Measurements from ENCODE around the gene PLCL1. TPM values are rescaled to one million over a fixed set of nuclear protein-coding genes. Genes with fewer than 3 reads are reported as not detected.

Gene PLCL1
- total and polyA plus RNA-seq, 8 donors: 0.38 to 1.5 (median 0.73) TPM

- no peak for FAIRE-seq
- no peak for DNase-seq
Observed at GRCh38 chr2:197870137-197870536, 65.7 kb downstream of the PLCL1 start.

GRCh38 chr2:197871780-197872456, 67.5 kb downstream of the PLCL1 start:
- intact Hi-C loops (cut with DNase I): no loop called here
- 31 to 32% methylated on average over 3 of the region's 3 CpGs for WGBS, 2 donors
- peak in 2 of 6 donors; percentile 15 to 26 for DNase-seq
- H3K27me3 ChIP-seq: no peaks in the 10 kb centered on the region
- no peak overlapping the region for H3K4me3 ChIP-seq
- no peak overlapping the region for H3K27ac ChIP-seq
- H3K9me3 ChIP-seq: no peaks in the 10 kb centered on the region
- peak; percentile 61 to 93 (median 89) for ATAC-seq
- no peak for FAIRE-seq
- H3K4me1 ChIP-seq: peaks cover 5 to 13% (median 9%) of the 10 kb centered on the region in 3 donors
- no peak for TF ChIP-seq CTCF (IDR thresholded peaks at IDR 0.05)
- H3K36me3 ChIP-seq: no peaks in the 10 kb centered on the region

More at GRCh38 chr2:197870137-197870536, 65.7 kb downstream of the PLCL1 start:
- Histone ChIP-seq H3K4me1 (peaks cover 5 to 9% (median 6%) of the 10 kb centered on the region in 3 donors), H3K9me3 (no peaks in the 10 kb centered on the region), H3K27ac (no peak overlapping the region), H3K4me3 (no peak overlapping the region), H3K36me3 (no peaks in the 10 kb centered on the region), H3K27me3 (no peaks in the 10 kb centered on the region)
- intact Hi-C loops (cut with DNase I): no loop called here
- no peak for TF ChIP-seq CTCF (IDR thresholded peaks at IDR 0.05)
- no peak for ATAC-seq
- WGBS, 2 donors: 97 to 100% methylated on average over 2 of the region's 2 CpGs

- no peak for DNase-seq
- intact Hi-C loops (cut with DNase I): no loop called here
- H3K36me3 ChIP-seq: no peaks in the 10 kb centered on the region
- WGBS, 2 donors: 80 to 95% methylated on average over 4 of the region's 4 CpGs
- no peak for TF ChIP-seq CTCF (IDR thresholded peaks at IDR 0.05)
- no peak for ATAC-seq
- H3K9me3 ChIP-seq: no peaks in the 10 kb centered on the region
- no peak overlapping the region for H3K4me3 ChIP-seq
- no peak for FAIRE-seq
- no peak overlapping the region for H3K27ac ChIP-seq
- no peaks in the 10 kb centered on the region for H3K27me3 ChIP-seq
- H3K4me1 ChIP-seq: peaks cover 5 to 18% (median 9%) of the 10 kb centered on the region in 3 donors
Observed at GRCh38 chr2:197873293-197873701, 68.9 kb downstream of the PLCL1 start.

GRCh38 chr2:197875763-197876162, 71.4 kb downstream of the PLCL1 start:
- peak in 1 of 4 donors; percentile 40 for ATAC-seq
- no peak overlapping the region for H3K4me3 ChIP-seq
- TF ChIP-seq CTCF (IDR thresholded peaks at IDR 0.05): no peak
- no peak overlapping the region for H3K27ac ChIP-seq
- WGBS, 2 donors: 20 to 29% methylated on average over 1 of the region's 1 CpG
- intact Hi-C loops (cut with DNase I): no loop called here
- no peaks in the 10 kb centered on the region for H3K27me3 ChIP-seq
- H3K36me3 ChIP-seq: no peaks in the 10 kb centered on the region
- H3K4me1 ChIP-seq: peaks cover 5 to 35% (median 9%) of the 10 kb centered on the region in 3 donors
- no peaks in the 10 kb centered on the region for H3K9me3 ChIP-seq
- DNase-seq: no peak
- no peak for FAIRE-seq

- H3K36me3 ChIP-seq: no peaks in the 10 kb centered on the region
- FAIRE-seq (no peak), ATAC-seq (no peak), DNase-seq (no peak)
- no peak overlapping the region for H3K4me3 ChIP-seq
- no peak overlapping the region for H3K27ac ChIP-seq
- intact Hi-C loops (cut with DNase I): no loop called here
- no peaks in the 10 kb centered on the region for H3K9me3 ChIP-seq
- H3K27me3 ChIP-seq: no peaks in the 10 kb centered on the region
- H3K4me1 ChIP-seq: peaks cover 5 to 35% (median 7%) of the 10 kb centered on the region in 3 donors
- TF ChIP-seq CTCF (IDR thresholded peaks at IDR 0.05): no peak
- WGBS, 2 donors: 94 to 98% methylated on average over 1 of the region's 1 CpG
Observed at GRCh38 chr2:197876524-197876923, 72.1 kb downstream of the PLCL1 start.
